ENCODE measurements around the gene GPR3. TPM values are rescaled to one million over a fixed set of nuclear protein-coding genes. Genes with fewer than 3 reads are reported as not detected.
A peak's percentile ranks its signal among the peaks of the same experiment; 100 is the strongest.

The GPR3 gene
- total and polyA plus RNA-seq, 10 of the 15 experiments (the other 5 are each of a cell fraction or from before 2014, with no cell fraction given): 0.33 to 1.4 (median 0.63) TPM; not detected in 3

GRCh38 chr1:27435566-27436203, 43.3 kb downstream of the GPR3 start (continued):
- TF ChIP-seq SKIL (IDR thresholded peaks at IDR 0.05; ENCODE audit: low read depth, poor library complexity, severe bottlenecking) (no peak), IKZF1 (conservative IDR thresholded peaks at IDR 0.05) (peak; percentile 62), ZNF687 (IDR thresholded peaks at IDR 0.05) (0 out of 2 replicates have a peak, but pooled peaks have one; percentile 25), ZBTB33 (IDR thresholded peaks at IDR 0.05) (no peak), ATF2 (IDR thresholded peaks at IDR 0.05; ENCODE audit: low read length) (peak; percentile 67; the same call in 1 of the 2 replicates), REST (IDR thresholded peaks at IDR 0.05; ENCODE audit: low read depth, low read length) (no peak), HDAC6 (IDR thresholded peaks at IDR 0.05; ENCODE audit: unreplicated experiment) (no peak), ZNF217 (IDR thresholded peaks at IDR 0.05) (no peak), RUNX3 (IDR thresholded peaks at IDR 0.05; ENCODE audit: low read length) (peak; percentile 24; the same call in 1 of the 2 replicates), MYB (IDR thresholded peaks at IDR 0.05; ENCODE audit: borderline replicate concordance, low read depth, low read length) (no peak), MLLT1 (IDR thresholded peaks at IDR 0.05) (no peak), HDAC2 (IDR thresholded peaks at IDR 0.05) (no peak), IKZF2 (IDR thresholded peaks at IDR 0.05) (peak; percentile 61 to 62)
